Uterus (tissue), 2 donors: ENCODE results near the gene JUNB.

Experiments
- POLR2A ChIP-seq, 2 donors: fragments of 450-650 bp; IDR thresholded peaks; one replicate each; pipeline ENCODE4 v1.6.1; 2016; ENCODE audit warnings: antibody characterized with exemption in 2 of 2, mild to moderate bottlenecking in 1 of 2, moderate library complexity in 1 of 2
- TF ChIP-seq, protein P1 (sequence below), 4 experiments: fragments of 200-600 bp in 2 of 4; fragments of 450-650 bp in 2 of 4; sonication (generic) in 2 of 4; IDR thresholded peaks; one replicate each; pipeline ENCODE4 v1.5.1; 2016 to 2019; ENCODE audit warnings: antibody characterized with exemption in 4 of 4, mild to moderate bottlenecking in 2 of 4, moderate library complexity in 1 of 4

DNA sequence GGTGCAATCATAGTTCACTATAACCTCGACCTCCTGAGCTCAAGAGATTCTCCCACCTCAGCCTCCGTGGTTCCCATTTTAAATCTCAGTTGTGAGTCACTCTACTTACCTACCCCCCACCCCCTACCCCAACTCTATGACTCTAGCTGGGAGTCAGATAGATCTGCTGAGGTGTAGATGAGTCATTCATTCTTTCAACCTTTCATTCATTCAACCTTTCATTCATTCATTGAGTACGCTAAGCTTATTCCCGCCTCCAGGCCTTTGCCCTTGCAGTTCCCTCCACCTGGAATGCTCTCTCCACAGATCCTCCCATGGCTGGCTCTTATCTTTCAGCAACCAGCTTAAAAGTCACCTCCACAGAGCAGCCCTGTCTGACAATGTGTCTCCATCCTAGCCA, 45.9 kb downstream of the JUNB start:
- no peak for TF ChIP-seq POLR2A (IDR thresholded peaks at IDR 0.05)
- TF ChIP-seq, protein P1, sequence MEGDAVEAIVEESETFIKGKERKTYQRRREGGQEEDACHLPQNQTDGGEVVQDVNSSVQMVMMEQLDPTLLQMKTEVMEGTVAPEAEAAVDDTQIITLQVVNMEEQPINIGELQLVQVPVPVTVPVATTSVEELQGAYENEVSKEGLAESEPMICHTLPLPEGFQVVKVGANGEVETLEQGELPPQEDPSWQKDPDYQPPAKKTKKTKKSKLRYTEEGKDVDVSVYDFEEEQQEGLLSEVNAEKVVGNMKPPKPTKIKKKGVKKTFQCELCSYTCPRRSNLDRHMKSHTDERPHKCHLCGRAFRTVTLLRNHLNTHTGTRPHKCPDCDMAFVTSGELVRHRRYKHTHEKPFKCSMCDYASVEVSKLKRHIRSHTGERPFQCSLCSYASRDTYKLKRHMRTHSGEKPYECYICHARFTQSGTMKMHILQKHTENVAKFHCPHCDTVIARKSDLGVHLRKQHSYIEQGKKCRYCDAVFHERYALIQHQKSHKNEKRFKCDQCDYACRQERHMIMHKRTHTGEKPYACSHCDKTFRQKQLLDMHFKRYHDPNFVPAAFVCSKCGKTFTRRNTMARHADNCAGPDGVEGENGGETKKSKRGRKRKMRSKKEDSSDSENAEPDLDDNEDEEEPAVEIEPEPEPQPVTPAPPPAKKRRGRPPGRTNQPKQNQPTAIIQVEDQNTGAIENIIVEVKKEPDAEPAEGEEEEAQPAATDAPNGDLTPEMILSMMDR (IDR thresholded peaks at IDR 0.05): no peak
